NCI-H1930 (cell line): ENCODE measurements around the gene LEO1.
"Not testable (repeated sequence)": the region's sequence is repeated elsewhere in the genome, so short reads cannot be mapped to it uniquely, and the experiment has no call there.

Experiments used
- DNase-seq, 2 experiments: peaks; one replicate each; lab custom pipeline; 2025; lab: John Stamatoyannopoulos, UW

Gene LEO1

GRCh38 chr15:52003710-52004109 lies 32.1 kb upstream of the LEO1 start:
- no peak for DNase-seq

- DNase-seq = not testable (repeated sequence)
These were observed 31.5 kb upstream of the LEO1 start for GRCh38 chr15:52003089-52003488.

- DNase-seq = no peak
These were observed 30.8 kb upstream of the LEO1 start for GRCh38 chr15:52002351-52002750.

DNA sequence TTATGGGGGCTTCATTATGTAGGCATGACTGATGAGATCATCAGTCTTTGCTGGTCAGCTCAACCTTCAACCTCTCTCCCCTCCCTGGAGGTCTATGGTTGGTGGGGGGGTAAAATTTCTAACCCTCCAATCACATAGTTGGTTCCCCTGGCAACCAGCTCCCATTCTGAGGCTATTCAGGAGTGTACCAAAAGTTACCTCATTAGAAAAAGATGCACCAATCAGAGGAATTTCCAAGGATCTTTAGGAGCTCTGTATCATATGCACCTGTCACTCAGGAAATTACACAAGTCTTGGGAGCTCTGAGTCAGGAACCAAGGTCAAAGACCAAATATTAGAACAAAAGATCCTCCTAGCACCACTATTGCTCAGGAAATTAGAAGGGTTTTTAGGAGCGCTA lies 21.4 kb upstream of the LEO1 start:
- no peak for DNase-seq

DNA sequence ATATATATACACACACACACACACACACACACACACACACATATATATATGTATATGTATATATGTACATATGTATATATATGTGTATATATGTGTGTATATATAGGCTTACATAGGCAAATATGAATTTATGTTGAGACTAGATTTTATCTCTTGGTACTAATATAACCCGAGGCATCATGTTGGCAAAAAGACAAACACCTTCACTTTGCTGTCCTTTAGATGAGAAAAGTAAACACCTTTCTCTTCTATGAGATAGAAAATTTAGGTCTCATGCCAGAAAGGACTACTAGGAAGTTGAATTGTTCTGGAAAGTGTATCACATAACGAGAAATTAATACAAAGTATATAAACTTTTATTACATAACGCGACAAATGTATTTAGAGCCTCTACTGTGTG lies 19.6 kb upstream of the LEO1 start:
- no peak for DNase-seq

GRCh38 chr15:51982770-51983103 lies 11.2 kb upstream of the LEO1 start:
- DNase-seq = no peak

DNA sequence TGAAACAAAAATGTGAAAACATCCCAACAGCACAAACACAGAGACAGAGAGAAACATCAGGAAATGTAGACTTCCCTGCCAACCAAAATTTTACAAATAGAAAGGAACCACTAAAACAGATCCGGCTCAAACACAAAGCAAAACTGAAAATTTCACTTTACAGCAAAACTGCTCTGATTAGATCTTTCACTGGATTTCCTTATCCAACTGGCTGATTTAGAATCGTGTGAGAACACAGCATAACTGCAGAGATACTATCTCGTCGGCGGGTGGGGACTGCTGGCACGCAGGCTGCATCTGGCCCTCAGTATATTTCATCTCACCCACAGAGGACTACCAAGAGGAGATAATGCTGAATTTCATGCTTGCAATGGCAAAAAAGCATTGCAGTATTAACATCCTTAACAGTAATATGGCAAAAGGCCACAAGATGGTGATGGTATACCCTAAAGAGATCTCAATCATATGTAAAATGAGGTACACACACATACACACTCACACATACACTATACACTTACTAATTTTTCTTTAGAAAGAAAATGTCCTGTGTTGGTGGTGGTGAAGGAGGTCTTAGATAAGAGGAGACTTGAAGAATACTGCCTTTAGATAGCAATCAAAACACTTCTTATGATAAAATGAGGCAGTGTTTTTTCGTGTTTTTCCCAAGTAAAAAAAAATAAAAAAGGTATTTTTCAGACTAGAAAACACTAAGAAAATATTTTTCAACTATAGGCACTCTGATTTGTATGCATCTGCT lies 10.6 kb upstream of the LEO1 start:
- no peak for DNase-seq

DNA sequence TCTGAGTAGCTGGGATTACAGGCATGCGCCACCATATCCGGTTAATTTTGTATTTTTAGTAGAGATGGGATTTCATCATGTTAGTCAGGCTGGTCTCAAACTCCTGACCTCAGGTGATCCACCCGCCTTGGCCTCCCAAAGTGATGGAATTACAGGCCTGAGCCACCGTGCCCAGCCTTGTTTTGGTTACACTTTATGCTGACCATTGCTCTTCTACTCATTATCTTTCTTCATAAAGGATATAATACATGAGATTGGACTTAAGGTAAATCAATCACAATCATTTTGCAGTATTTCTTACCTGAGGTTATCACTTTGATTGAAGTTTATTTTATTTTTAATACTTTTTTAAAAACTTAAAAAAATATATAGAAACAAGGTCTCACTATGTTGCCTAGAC lies 2.2 kb upstream of the LEO1 start:
- DNase-seq = no peak

DNA sequence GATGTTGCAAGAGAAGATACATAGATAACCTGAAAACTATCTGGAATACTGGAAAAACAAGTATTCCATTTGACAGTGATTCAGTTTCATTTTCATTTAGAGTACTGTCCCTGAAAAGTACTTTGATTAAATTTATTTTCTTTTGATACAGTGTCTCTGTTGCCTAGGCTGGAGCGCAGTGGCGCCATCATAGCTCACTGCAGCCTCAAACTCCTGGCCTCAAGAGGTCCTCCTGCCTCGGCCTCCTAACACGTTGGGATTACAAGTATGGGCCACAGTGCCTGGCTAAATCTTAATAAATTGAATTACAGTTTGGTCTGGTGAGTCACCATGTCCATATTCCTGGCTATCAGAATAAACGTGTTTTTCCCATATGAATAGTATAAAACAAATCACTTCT lies 1.6 kb upstream of the LEO1 start:
- no peak for DNase-seq

DNA sequence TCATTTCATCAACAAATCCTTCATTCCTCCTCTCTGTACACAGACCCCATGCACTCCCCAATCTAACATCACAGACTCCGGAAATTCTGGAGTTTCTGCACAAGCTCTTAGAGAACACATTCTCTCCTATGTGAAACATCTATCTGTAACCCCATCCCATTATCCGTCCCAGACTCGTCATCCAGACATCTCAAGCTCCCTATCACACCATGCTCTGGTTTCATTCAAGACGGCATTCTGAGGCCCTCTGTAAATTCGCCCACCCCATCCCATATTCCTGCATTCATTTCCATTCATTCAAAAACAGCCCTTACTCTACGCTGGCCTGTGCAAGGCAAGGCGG lies 575 bp downstream of the LEO1 start:
- no peak for DNase-seq

DNA sequence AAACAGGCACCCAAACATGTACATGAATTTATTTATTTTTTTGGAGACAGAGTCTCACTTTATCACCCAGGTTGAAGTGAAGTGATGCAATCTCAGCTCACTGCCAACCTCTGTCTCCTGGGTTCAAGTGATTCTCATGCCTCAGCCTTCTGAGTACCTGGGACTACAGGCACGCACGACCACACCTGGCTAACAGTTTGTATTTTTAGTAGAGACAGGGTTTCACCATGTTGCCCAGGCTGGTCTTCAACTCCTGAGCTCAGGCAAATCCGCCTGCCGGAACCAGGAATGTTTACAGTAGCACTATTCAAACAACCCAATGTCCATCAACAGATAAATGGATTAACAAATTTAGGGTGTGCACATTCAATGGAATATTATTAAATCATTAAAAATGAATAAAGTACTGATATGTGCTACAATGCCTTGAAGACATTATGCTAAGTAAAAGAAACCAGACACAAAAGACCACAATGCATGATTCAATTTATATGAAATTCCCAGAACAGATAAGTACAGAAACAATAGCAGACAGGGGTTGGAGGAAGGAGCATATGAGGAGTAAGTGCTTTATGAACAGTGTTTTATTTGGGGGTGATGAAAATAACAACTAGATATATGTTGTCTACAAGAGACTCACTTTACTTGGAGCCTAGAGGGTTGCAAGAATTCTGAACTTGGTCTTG lies 1.3 kb downstream of the LEO1 start:
- no peak for DNase-seq

- DNase-seq = no peak
These were observed 1.9 kb downstream of the LEO1 start for GRCh38 chr15:51969728-51970127.

GRCh38 chr15:51967583-51967982 lies 4.0 kb downstream of the LEO1 start:
- no peak for DNase-seq

DNA sequence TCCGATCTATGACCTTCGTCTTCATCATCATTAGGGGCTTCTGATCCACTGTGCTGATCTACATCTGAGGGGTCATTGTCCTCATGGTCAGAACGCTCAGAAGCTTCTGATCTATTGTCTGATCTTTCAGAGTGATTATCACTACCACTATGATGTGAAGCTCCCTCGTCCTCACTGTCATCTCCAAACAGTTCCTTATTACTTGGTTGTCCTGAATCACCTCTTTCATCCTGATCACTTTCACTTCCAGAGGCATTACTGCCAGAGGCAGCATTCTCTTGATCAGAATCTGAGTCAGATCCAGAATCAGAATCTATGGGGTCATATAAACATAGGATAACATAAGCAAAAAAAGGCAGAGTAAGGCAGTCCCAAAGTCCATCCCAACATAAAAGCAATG lies 5.4 kb downstream of the LEO1 start:
- DNase-seq = no peak

- no peak for DNase-seq
These were observed 5.9 kb downstream of the LEO1 start for GRCh38 chr15:51965691-51966090.

GRCh38 chr15:51955504-51955903 lies 16.1 kb downstream of the LEO1 start:
- no peak for DNase-seq

DNA sequence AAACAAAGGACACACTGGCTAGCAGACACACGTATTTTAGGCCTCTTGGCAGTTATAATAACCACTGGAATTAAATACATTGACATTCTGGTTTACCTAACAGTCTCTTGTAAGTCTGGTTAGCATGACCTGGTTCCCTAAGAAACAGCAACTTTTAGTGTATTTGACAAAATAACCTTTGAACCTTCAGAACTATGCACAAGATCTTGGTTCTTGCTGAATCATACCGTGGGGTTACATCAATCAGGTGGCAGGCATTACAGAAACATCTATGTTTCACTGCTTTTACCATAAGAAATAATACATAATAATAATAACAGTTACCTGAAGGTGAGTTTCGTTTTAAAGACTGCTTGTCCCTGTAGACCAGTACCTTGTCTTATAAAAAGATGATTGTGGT lies 18.8 kb downstream of the LEO1 start:
- no peak for DNase-seq

DNA sequence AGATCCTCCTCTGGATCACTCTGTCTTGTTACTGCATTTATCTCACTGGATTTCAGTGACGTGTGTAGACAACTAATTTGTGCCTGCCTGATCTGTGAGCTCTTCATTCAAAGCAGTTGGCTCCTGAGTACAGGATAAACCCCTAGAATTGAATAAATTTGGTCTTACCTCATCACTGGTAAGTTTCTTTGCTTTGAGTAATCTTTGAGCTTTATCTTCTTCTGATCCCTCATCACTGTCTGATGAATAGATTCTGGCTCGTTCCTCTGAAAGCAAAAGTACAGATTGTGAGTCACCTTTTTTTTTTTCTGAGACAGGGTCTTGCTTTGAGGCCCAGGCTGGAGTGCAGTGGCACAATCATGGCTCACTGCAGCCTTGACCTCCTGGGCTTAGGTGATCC lies 24.5 kb downstream of the LEO1 start:
- no peak for DNase-seq

DNA sequence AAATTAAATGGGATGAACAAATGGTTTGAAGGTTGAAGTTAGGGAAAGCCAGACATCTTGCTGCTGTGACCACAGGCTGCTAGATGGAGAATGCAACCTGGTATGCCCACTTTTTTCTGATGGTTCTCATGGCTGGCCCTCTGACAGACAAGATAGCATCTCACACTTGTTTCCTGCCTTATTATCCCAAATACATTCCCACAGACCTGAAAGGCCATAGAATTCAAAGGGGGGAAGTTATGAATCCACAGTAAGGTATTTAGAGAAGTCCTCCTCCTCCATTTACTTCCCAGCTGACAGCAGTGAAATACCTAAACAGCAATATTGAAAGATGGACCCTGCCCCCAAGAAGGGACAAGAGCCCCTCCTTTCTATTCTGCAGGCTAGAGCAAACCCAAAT lies 32.4 kb downstream of the LEO1 start:
- DNase-seq = no peak

DNA sequence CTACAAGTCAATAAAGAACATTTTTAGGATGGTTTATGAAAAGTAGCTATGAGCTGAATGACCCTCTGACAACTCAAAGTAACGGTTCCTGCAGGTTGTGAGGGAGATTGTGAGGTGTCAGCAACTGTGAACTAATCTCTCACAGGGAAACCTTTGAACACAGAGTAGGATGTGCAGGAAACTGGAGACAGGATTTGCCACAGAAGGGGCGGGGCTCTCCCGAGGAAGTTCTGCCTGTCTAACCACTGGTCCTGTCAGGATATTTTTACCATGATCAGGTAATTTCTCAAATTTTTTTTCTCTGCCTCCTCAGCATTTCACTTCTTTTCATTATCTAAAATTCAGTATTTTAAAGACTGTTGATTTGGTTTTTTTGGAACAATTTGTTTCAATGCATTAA lies 33.3 kb downstream of the LEO1 start:
- no peak for DNase-seq

- DNase-seq = no peak
These were observed 35.5 kb downstream of the LEO1 start for GRCh38 chr15:51936105-51936478.

DNA sequence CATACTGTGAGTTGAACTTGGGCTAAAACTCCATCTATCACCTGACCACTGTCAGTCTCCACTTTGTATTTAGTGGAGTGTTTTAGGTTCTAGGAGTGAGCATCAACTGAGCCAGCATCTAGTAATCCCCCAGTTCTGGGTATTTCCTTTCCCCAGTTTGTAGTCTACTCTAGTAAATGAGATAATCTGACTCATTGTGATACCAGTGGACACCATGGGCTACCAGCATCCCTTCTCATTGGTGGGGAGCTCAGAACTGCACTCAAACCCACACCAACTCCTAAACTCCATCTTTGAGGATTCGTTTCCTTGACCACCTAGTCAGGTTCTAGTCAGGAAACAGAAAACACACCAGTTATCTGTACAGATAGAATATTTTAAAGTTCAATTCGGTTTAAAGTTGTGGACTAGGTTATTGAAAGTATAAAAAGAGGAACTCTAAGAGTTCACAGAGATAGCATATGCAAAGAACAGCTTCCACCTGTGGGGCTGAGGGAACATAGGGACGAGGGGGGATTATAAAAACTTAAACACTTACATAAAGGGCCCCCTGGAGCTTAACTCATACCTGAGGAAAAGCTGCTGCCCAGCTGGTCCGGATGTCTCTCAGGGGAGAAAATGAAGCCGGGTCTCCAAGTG lies 36.0 kb downstream of the LEO1 start:
- DNase-seq = no peak

GRCh38 chr15:51932161-51932560 lies 39.4 kb downstream of the LEO1 start:
- no peak for DNase-seq

DNA sequence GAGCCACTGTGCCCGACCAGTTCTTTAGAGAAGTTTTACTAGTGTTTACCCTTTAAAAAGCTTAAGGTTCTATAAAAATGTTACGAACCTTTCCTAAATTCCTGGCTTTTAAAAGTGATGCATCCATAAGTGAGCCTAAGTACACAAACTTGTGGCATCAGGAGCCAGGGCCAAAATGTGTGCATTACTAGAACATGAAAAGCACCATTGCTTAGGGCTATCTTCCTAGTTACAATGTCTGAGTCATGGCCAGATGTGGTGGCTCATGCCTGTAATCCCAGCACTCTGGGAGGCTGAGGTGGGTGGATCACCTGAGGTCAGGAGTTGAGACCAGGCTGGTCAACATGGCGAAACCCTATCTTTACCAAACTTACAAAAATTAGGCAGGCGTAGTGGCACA lies 39.9 kb downstream of the LEO1 start:
- DNase-seq = no peak
